Motor neuron (in vitro differentiated cells): ENCODE data around the gene PTOV1. TPM values are rescaled to one million over a fixed set of nuclear protein-coding genes. Genes with fewer than 3 reads are reported as not detected.

ENCODE experiments used
- ATAC-seq, 8 experiments: fragments of 200-7000 bp; cut with Tn5 transposase; replicated peaks in 6 of 8; 2 replicates each; pipeline ENCODE4 v1.8.0; 2021; ENCODE audit warnings: mild to moderate bottlenecking in 8 of 8, moderate library complexity in 8 of 8
- H3K27ac ChIP-seq, 2 donors: fragments of 250-450 bp; sonication (Bioruptor Pico); 2 replicates each; pipeline ENCODE4 v1.9.0; 2021; ENCODE audit warnings: antibody characterized with exemption in 2 of 2, mild to moderate bottlenecking in 2 of 2, moderate library complexity in 1 of 2
- H3K4me1 ChIP-seq, 2 donors: fragments of 250-450 bp; sonication (Bioruptor Pico); replicated peaks in 1 of 2; 2 replicates each; pipeline ENCODE4 v1.6.1; 2021; ENCODE audit warnings: antibody characterized with exemption in 2 of 2, mild to moderate bottlenecking in 2 of 2, moderate library complexity in 1 of 2
- H3K4me3 ChIP-seq, 5 donors: fragments of 250-450 bp; sonication (Bioruptor Pico); 2 replicates each; pipeline ENCODE4 v1.9.0; 2021; ENCODE audit warnings: antibody characterized with exemption in 5 of 5, mild to moderate bottlenecking in 5 of 5, moderate library complexity in 4 of 5
- WGBS, 10 experiments: fragments of 450-650 bp; shearing (Covaris generic); methylation state at CpG; one replicate each; pipeline ENCODE4 v1.0.0; 2022; 5-methylcytosine and 5-hydroxymethylcytosine counted together
- in situ Hi-C, 9 experiments: fragments of 400-800 bp; cut with MboI; loops; one replicate each; pipeline ENCODE4 v1.15.0; 2021; ENCODE audit warnings: low sequenced_read_pairs in 9 of 9, low pct_unique_long_range_greater_than_20kb in 2 of 9; ENCODE audit not compliant: unreplicated experiment in 9 of 9
- total RNA-seq, 8 experiments: library from RNA; unstranded; fragments of 300-600 nt; gene quantifications; 2 replicates each; pipeline versions ENCODE4 v1.2.3 to v1.2.4, GENCODE V29; 2022

The PTOV1 gene
- total RNA-seq, 8 experiments from 2014 or later, result 60.1 to 215 (median 135) TPM

DNA sequence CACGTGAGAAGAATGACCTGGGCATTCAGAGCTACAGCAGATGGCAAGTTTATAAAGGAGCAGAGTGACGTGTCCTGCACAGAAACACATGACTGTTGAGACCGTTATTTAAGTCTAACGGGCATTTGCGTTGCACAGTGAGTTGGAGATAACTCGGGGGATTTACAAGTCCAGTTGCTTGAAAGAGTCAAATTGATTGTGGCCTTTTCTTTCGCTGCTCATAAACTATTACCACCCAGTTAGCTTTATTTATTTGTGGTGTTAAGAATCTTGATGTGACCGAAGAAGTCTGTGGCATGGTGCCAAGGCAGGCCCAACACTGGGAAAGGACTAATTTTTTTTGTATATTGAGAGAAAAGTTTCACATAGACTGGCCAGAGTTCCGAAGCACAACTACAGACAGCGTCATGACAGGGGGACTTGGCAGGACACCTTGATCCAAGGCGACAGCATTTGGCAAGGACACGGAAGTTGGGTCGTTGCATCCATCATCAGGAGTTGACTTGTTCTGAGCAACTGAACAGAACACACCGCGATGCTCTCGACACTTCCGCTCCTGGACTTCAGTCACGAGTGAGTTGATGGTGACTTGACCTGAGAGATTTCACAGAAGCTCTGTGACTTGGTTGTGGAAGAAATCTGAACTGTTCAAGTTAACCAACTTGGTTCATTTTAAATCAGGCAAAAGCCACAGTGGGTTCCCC lies 11.9 kb upstream of the PTOV1 start:
- H3K4me1 ChIP-seq, result no peaks in the 10 kb centered on the region
- no peak overlapping the region for H3K27ac ChIP-seq
- no peak for ATAC-seq
- in situ Hi-C loops, result no loop called here
- 83 to 99% (median 95%) methylated on average over 1 to 18 of the region's 18 CpGs; no CpG with 5 or more reads in 1 of the 10 experiments for WGBS, 10 experiments
- no peak overlapping the region for H3K4me3 ChIP-seq

DNA sequence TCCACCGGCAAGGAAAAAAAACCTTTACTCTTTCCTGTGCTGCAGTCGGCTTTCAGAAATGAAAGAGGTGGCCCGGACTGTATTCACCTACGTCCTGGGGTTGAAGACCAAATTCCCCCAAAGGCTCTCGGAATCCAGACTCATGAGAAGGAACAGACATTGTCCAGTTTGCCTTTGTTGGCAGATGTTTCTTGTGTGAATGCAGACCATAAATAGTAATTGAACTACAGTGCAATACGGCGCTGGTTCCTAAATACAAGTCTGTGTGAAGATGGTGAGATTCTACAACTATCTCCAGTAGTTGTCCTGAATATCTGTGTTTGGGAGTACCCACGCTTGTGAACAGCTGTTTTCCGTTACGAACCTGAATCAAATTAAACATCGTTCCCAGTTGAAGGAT lies 11.2 kb upstream of the PTOV1 start:
- ATAC-seq, result no peak
- Histone ChIP-seq H3K4me1 (no peaks in the 10 kb centered on the region), H3K4me3 (no peak overlapping the region), H3K27ac (no peak overlapping the region)
- in situ Hi-C loops, result no loop called here
- 65 to 98% (median 91%) methylated on average over 2 to 10 of the region's 11 CpGs; no CpG with 5 or more reads in 1 of the 10 experiments for WGBS, 10 experiments

DNA sequence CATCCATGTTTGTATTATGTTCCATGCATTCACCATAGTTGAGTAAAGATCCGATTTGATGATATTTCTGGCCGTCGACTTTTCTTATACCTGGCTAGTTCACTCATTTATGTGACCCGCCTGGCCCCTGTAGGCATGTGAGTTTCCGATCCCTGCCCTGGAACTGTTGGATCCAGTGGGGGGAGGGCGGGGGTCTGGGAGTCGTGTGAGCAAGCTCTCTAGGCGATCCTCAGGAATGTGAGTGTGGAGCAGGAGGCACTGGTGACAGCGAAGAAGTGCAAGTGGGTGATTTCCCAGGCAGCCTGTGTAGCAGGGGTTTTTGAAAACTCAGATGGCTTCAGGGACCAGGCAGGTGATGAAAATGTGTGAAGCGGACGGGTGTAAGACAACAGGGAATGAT lies 10.6 kb upstream of the PTOV1 start:
- Histone ChIP-seq H3K4me1 (no peaks in the 10 kb centered on the region), H3K27ac (no peak overlapping the region), H3K4me3 (no peak overlapping the region)
- in situ Hi-C loops, result no loop called here
- 80 to 100% (median 90%) methylated on average over 1 to 10 of the region's 11 CpGs; no CpG with 5 or more reads in 2 of the 10 experiments for WGBS, 10 experiments
- ATAC-seq, result peak in 1 of 8 experiments; percentile 18

DNA sequence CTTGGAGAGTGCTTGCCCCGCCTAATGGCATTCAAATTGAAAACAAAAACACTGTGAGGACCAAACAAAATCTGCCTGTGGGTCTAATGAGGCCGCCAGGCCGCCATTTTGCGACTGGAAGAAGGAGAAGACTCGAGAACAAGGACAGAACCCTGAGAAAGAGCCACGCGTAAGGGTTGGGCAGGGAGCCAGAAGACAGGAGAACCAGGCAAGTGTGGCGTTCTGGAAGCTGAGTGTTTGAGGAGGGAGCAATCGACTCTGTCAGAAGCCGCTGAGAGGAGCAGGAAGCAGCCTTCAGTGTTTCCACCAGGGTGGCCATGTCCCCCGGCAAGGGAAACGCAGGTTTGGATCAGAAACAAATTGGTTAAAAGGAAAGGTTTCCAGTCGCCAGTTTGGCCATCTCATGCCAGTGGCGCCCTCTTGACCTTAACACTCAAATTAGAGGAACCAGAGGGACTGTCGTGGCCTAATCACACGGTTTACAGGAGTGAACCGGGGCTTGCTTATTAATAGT lies 10.2 kb upstream of the PTOV1 start:
- no peak for ATAC-seq
- 73 to 100% (median 92%) methylated on average over 2 to 12 of the region's 17 CpGs; no CpG with 5 or more reads in 1 of the 10 experiments for WGBS, 10 experiments

DNA sequence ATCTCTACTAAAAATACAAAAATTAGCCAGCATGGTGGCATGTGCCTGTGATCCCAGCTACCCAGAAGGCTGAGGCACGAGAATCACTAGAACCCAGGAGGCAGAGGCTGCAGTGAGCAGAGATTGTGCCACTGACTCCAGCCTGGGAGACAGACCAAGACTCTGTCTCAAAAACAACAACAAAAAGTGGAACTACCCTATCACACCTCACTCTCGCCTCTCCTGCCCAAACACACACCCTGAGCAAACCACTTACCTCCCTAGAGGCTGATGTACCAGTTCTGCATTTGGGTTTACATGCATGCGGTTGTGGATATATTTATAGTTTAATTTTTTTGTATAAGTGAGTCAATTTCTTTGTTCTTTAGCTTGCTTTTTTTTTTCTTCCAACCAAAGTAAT lies 7.7 kb upstream of the PTOV1 start:
- 71 to 100% (median 94%) methylated on average over 1 to 3 of the region's 3 CpGs; no CpG with 5 or more reads in 1 of the 10 experiments for WGBS, 10 experiments

More for the DNA sequence above, 10.2 kb upstream of the PTOV1 start:
- in situ Hi-C loops, result no loop called here
- H3K4me1 ChIP-seq, result no peaks in the 10 kb centered on the region
- no peak overlapping the region for H3K27ac ChIP-seq
- no peak overlapping the region for H3K4me3 ChIP-seq

DNA sequence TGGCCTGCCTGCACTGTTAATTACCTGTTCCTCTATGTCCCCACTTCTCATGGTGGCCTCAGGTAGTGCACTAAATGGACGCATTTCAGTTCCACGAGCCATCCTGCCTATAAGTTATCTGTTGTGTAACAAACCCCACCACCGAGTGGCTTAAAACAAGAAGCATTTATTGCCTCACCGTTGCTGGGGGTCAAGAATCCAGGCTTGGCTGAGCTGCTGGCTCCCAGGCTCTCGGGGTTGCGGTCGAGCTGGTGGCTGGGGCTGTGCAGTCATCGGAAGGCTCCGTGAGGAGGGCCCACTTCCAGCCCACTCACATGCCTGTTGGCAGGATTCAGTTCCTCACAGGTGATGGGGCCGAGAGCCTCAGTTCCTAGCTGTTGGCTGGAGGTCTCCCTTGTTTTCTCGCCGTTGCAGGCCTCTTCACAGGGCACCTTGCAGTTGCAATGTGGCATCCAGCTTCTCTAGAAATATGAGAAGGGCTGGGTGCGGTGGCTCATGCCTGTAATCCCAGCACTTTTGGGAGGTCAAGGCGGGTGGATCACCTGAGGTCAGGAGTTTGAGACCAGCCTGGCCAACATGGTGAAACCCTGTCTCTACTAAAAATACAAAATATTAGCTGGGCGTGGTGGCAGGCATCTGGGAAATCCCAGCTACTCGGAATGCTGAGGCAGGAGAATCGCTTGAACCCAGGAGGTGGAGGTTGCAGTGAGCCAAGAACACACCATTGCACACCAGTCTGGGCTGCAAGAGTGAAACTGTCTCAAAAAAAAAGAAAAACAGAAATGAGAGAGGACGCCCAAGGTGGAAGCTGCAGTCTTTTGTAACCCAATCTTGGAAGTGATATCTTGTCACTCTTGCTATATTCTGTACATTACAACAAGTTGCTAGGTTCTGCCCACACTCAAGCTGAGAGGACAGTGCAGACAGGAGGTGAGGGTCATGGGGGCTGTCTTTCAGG lies 6.5 kb upstream of the PTOV1 start:
- no peaks in the 10 kb centered on the region for H3K4me1 ChIP-seq
- H3K4me3 ChIP-seq, result no peak overlapping the region
- 81 to 97% (median 85%) methylated on average over 1 to 6 of the region's 18 CpGs; no CpG with 5 or more reads in 4 of the 10 experiments for WGBS, 10 experiments
- H3K27ac ChIP-seq, result no peak overlapping the region
- in situ Hi-C loops, result no loop called here
- ATAC-seq, result no peak

More for the DNA sequence above, 7.7 kb upstream of the PTOV1 start:
- H3K4me1 ChIP-seq, result no peaks in the 10 kb centered on the region
- in situ Hi-C loops, result no loop called here
- ATAC-seq, result no peak
- H3K4me3 ChIP-seq, result no peak overlapping the region
- H3K27ac ChIP-seq, result no peak overlapping the region

DNA sequence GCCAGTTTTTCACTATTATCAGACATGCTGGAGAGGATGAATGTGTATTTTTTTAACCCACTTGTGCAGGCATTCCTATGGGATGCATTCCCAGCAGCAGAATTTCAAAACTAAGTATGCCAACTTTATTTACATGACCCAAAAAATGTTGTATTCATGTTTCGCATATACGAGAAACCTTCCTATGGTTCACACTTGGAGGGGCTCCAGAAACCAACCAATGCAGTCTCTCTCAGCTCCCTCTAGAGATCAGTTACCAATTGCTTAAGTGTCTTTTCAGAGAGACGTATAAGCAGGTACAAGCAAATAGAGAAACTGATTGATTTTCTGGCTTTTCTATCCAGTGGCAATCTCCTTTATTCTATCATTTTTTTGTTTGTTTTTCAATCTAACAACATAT lies 5.5 kb upstream of the PTOV1 start:
- H3K27ac ChIP-seq, result no peak overlapping the region
- no peak overlapping the region for H3K4me3 ChIP-seq
- WGBS, 10 experiments, result 0 to 100% (median 81%) methylated on average over 1 to 3 of the region's 3 CpGs; no CpG with 5 or more reads in 1 of the 10 experiments
- in situ Hi-C loops, result no loop called here
- peak in 1 of 8 experiments; percentile 72 for ATAC-seq
- peaks cover 0 to 5% of the 10 kb centered on the region in 2 donors for H3K4me1 ChIP-seq

DNA sequence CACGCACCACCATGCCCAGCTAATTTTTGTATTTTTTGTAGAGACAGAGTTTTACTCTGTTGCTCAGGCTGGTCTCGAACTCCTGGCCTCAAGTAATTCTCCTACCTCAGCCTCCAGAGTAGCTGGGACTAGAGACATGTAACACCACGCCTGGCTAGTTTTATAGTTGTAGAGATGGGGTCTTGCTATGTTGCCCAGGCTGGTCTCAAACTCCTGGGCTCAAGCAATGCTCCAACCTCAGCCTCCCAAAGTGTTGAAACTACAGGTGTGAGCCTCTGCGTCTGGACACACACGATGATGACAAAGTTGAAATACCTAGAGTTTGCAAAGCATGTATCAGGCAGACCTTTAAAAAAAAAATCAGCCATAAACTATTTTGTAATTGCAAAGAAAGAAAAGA lies 4.6 kb upstream of the PTOV1 start:
- no peak overlapping the region for H3K4me3 ChIP-seq
- H3K4me1 ChIP-seq, result peaks cover 0 to 5% of the 10 kb centered on the region in 2 donors
- 50 to 80% (median 67%) methylated on average over 1 to 4 of the region's 5 CpGs; no CpG with 5 or more reads in 2 of the 10 experiments for WGBS, 10 experiments
- in situ Hi-C loops, result no loop called here
- no peak overlapping the region for H3K27ac ChIP-seq
- no peak for ATAC-seq

DNA sequence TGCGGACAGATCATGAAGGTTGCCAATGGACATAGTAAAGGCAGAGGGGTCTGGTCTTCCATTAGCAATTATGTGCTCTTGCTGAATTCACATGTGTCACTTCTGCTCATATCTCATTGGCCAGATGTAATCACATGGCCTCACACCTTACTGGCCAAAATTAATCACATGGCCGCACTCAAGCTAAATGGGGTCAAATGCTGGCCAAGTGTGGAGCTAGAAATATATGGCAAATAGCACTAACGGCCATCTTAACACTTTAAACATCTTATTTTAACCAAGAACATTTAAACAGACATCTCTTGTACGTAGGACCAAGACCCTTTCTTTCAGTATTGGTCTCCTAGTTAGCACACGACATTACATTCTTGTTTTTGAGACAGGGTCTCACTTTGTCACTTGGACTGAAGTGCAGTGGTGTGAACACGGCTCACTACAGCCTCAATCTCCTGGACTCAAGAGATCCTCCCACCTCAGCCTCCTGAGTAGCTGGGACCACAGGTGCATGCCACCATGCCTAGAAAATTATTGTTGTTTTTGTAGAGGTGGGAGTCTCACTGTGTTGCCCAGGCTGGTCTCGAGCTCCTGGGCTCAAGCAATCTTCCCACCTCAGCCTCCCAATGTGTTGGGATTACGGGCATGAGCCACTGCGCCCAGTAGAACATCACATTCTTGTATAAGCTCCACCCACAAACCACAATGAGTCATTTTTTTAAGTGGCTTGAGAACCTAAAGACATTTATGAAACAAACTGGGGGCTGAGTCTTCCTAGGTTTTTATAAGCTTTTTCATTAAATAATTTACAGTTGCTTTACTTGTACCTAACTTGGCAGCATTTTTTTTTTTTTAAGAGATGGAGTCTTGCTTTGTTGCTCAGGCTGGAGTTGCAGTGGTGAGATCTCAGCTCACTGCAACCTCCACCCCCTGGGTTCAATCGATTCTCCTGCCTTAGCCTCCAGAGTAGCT lies 2.9 kb upstream of the PTOV1 start:
- in situ Hi-C loops, result no loop called here
- 73 to 100% (median 88%) methylated on average over 1 to 8 of the region's 10 CpGs; no CpG with 5 or more reads in 1 of the 10 experiments for WGBS, 10 experiments
- peaks cover 8 to 14% of the 10 kb centered on the region in 2 donors for H3K4me1 ChIP-seq
- H3K27ac ChIP-seq, result no peak overlapping the region
- no peak overlapping the region for H3K4me3 ChIP-seq
- ATAC-seq, result no peak

DNA sequence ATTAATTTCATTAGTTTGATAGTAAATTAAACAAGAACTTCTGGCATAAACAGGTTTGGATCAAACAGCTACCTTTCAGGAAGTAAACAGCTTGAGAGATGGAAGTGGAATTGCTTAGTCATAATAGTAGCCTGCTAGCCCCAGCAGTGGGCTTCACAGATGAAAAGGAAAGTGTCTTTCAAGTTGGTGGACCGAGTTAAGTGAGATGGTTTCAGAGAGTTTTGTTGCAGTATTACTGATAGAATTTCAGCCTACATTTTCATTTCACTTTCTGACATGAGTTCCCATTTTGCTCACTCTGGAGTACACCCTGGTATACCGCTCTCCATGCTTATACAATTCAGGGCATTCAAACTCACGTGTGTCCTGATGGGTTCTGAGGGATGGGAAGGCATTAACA lies 2.0 kb upstream of the PTOV1 start:
- no peak overlapping the region for H3K4me3 ChIP-seq
- ATAC-seq, result no peak
- in situ Hi-C loops, result no loop called here
- H3K4me1 ChIP-seq, result peaks cover 16 to 20% of the 10 kb centered on the region in 2 donors
- 84 to 100% (median 96%) methylated on average over 1 to 3 of the region's 3 CpGs; no CpG with 5 or more reads in 2 of the 10 experiments for WGBS, 10 experiments
- H3K27ac ChIP-seq, result no peak overlapping the region

DNA sequence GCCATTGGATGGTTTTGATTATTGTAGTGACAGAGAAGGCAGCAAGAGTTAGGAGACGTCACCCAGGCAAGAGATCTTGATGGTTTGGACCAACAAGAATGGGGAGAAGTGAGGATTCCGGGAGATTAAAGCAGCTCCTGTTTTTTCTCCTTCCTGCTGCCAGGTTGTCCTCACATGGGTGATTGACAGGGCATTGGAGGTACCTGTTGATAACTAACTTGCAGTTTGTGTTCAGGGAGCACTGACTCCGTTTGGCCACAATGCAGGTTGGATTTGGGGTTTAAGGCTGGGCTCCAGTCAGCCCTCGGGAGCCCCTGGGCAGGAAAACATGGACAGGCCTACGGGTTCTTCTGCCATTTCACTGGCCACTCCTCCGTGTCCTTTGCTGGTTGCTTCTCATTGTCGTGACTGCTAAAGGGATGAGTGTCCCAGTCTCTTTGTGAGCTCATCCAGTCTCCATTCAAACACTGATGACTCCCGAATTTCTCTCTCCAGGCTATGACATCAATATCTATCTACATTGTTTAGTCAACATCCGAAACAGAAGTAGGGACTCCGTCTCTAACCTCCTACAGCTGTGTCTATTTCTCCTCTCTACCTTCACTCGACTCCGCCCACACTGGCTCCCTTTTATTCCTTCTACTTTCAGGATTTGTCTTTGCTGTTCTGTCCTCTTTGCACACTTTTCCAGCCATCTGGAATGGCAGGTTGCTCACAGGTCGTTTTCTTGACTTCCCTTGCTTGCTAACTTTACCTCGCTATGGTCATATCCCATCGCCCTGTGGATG lies 1.3 kb upstream of the PTOV1 start:
- Histone ChIP-seq H3K4me1 (peaks cover 16 to 20% of the 10 kb centered on the region in 2 donors), H3K4me3 (peak overlapping the region in 4 of 5 donors; percentile 87 to 99 (median 96)), H3K27ac (peak overlapping the region; percentile 14 to 99)
- no peak for ATAC-seq
- in situ Hi-C loops, result no loop called here
- 0 to 91% (median 75%) methylated on average over 1 to 11 of the region's 15 CpGs for WGBS, 10 experiments

DNA sequence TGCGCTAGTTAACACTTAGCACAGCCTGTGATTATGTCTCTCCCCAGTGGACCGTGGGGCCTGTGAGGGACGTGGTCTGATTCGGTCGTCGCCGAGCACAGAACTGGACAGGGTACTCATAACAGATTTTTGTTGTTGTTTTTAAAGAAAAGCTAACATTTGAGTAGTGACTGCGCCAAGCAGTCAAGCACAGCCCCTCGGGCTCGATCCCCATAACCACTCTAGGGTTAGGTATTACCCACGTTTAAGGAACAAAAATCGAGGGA lies 805 bp upstream of the PTOV1 start:
- H3K4me3 ChIP-seq, result peak overlapping the region; percentile 87 to 99 (median 96)
- 38 to 100% (median 62%) methylated on average over 1 to 11 of the region's 12 CpGs; no CpG with 5 or more reads in 3 of the 10 experiments for WGBS, 10 experiments
- ATAC-seq, result no peak
- in situ Hi-C loops, result no loop called here
- peak overlapping the region; percentile 14 to 99 for H3K27ac ChIP-seq
- peaks cover 16 to 20% of the 10 kb centered on the region in 2 donors for H3K4me1 ChIP-seq
